Muscle layer of duodenum (tissue), 2 donors: ENCODE results near the gene GRWD1.

ENCODE experiments used
- H3K27ac ChIP-seq: one replicate; pipeline ENCODE4 v1.7.0; 2013; ENCODE audit warnings: mild to moderate bottlenecking, low read length
- H3K27me3 ChIP-seq: one replicate; pipeline ENCODE4 v1.7.0; 2013; ENCODE audit warnings: low read depth, mild to moderate bottlenecking, control low read depth, low read length
- H3K36me3 ChIP-seq, 2 donors: one replicate each; pipeline ENCODE4 v1.7.0; 2013; ENCODE audit warnings: low read length in 2 of 2, control low read depth in 1 of 2, mild to moderate bottlenecking in 1 of 2; ENCODE audit not compliant: insufficient read depth in 2 of 2, control insufficient read depth in 1 of 2
- H3K4me1 ChIP-seq, 2 donors: one replicate each; pipeline ENCODE4 v1.7.0; 2013; ENCODE audit warnings: low read length in 2 of 2, mild to moderate bottlenecking in 2 of 2, control low read depth in 1 of 2, moderate library complexity in 1 of 2; ENCODE audit not compliant: insufficient read depth in 2 of 2, control insufficient read depth in 1 of 2
- H3K4me3 ChIP-seq, 2 donors: one replicate each; pipeline ENCODE4 v1.7.0; 2013; ENCODE audit warnings: low read length in 2 of 2, low read depth in 1 of 2, mild to moderate bottlenecking in 1 of 2
- H3K9me3 ChIP-seq, 2 donors: one replicate each; pipeline ENCODE4 v1.7.0; 2013; ENCODE audit warnings: low read length in 2 of 2, control low read depth in 1 of 2, mild to moderate bottlenecking in 1 of 2; ENCODE audit not compliant: control insufficient read depth in 1 of 2
- donor health status: healthy.

The GRWD1 gene

GRCh38 chr19:48450441-48450840 is 4.7 kb downstream of the GRWD1 start:
- Histone ChIP-seq H3K4me1 (peaks cover 4 to 7% of the 10 kb centered on the region in 2 donors), H3K9me3 (no peaks in the 10 kb centered on the region), H3K27me3 (no peaks in the 10 kb centered on the region), H3K36me3 (peaks cover 32 to 67% of the 10 kb centered on the region in 2 donors), H3K27ac (no peak overlapping the region), H3K4me3 (no peak overlapping the region)

GRCh38 chr19:48450863-48451262 is 5.1 kb downstream of the GRWD1 start:
- Histone ChIP-seq H3K9me3 (no peaks in the 10 kb centered on the region), H3K4me3 (no peak overlapping the region), H3K4me1 (peaks cover 3 to 7% of the 10 kb centered on the region in 2 donors), H3K27me3 (no peaks in the 10 kb centered on the region), H3K36me3 (peaks cover 32 to 71% of the 10 kb centered on the region in 2 donors), H3K27ac (no peak overlapping the region)

- H3K36me3 ChIP-seq = peaks cover 32 to 78% of the 10 kb centered on the region in 2 donors
- no peak overlapping the region for H3K27ac ChIP-seq
These were observed 5.8 kb downstream of the GRWD1 start for GRCh38 chr19:48451624-48452023.

GRCh38 chr19:48452289-48453190 is 6.8 kb downstream of the GRWD1 start:
- Histone ChIP-seq H3K36me3 (peaks cover 31 to 74% of the 10 kb centered on the region in 2 donors), H3K4me3 (no peak overlapping the region)

More at GRCh38 chr19:48451624-48452023, 5.8 kb downstream of the GRWD1 start:
- Histone ChIP-seq H3K4me3 (no peak overlapping the region), H3K27me3 (no peaks in the 10 kb centered on the region), H3K4me1 (peaks cover 0 to 2% of the 10 kb centered on the region in 2 donors), H3K9me3 (no peaks in the 10 kb centered on the region)

DNA sequence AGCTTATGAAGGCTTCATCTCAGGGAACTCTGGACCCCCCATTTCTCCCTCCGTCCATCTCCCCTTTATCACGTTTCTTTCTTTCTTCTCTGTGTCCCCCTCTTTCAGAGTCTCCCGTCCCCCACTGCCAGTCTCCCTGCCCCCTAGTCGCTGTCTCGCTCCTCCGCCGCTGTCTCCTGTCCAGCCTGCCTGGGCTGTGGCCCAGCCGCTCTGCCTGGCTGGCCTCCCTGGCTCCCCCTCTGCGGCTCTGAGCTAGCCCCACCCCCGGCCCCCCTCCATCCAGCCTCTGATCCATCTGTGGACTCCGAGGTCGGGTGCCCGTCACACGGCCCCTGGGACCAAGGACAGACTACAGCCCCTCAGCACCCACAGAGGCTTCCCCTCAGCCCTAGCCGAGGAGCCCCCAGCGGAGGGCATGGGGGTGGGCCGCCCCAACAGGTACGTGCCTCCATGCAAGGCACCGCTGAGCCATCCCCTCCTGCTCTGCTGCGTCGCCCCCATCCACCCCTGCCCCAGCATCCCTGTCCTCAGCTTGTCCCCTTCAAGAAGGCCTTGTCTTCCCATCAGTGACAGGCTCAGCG is 8.5 kb downstream of the GRWD1 start:
- H3K27me3 ChIP-seq = no peaks in the 10 kb centered on the region
- peaks cover 18 to 60% of the 10 kb centered on the region in 2 donors for H3K36me3 ChIP-seq
- H3K27ac ChIP-seq = no peak overlapping the region
- no peaks in the 10 kb centered on the region for H3K9me3 ChIP-seq
- H3K4me3 ChIP-seq = no peak overlapping the region
- H3K4me1 ChIP-seq = no peaks in the 10 kb centered on the region

More at GRCh38 chr19:48452289-48453190, 6.8 kb downstream of the GRWD1 start:
- H3K9me3 ChIP-seq = no peaks in the 10 kb centered on the region
- H3K27ac ChIP-seq = no peak overlapping the region
- no peaks in the 10 kb centered on the region for H3K4me1 ChIP-seq
- H3K27me3 ChIP-seq = no peaks in the 10 kb centered on the region

- Histone ChIP-seq H3K9me3 (no peaks in the 10 kb centered on the region), H3K36me3 (peaks cover 14 to 53% of the 10 kb centered on the region in 2 donors), H3K4me3 (no peak within 1 kb of the TSS), H3K27ac (no peak within 1 kb of the TSS), H3K4me1 (no peaks in the 10 kb centered on the region), H3K27me3 (no peaks in the 10 kb centered on the region)
These were observed 9.6 kb downstream of the GRWD1 start, which contains the start of gene KCNJ14 for GRCh38 chr19:48455171-48455907. TSS of gene KCNJ14 (plus strand) at chr19:48455574. CDS start at chr19:48461725, 6,151 bp downstream.

GRCh38 chr19:48455908-48456562 is 10.3 kb downstream of the GRWD1 start:
- no peak overlapping the region for H3K27ac ChIP-seq
- H3K9me3 ChIP-seq = no peaks in the 10 kb centered on the region
- H3K36me3 ChIP-seq = peaks cover 8 to 46% of the 10 kb centered on the region in 2 donors
- H3K4me1 ChIP-seq = no peaks in the 10 kb centered on the region
- H3K4me3 ChIP-seq = no peak overlapping the region
- no peaks in the 10 kb centered on the region for H3K27me3 ChIP-seq

DNA sequence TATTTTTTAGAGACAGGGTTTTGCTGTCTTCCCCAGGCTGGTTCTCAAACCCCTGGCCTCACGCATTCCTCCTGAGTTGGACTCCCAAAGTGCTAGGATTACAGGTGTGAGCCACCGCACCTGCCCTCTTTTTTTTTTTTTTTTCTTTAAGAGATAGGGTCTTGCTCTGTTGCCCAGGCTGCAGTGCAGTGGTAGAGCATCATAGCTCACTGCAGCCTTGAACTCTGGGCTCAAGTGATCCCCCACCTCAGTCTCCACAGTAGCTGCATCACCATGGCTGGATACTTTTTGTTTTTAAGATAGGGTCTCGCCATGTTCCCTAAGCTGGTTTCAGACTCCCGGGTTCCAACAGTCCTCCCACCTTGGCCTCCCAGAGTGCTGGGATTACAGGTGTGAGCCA is 11.1 kb downstream of the GRWD1 start:
- Histone ChIP-seq H3K4me3 (no peak overlapping the region), H3K27me3 (no peaks in the 10 kb centered on the region), H3K36me3 (peaks cover 0 to 38% of the 10 kb centered on the region in 2 donors), H3K27ac (no peak overlapping the region), H3K4me1 (no peaks in the 10 kb centered on the region), H3K9me3 (no peaks in the 10 kb centered on the region)

DNA sequence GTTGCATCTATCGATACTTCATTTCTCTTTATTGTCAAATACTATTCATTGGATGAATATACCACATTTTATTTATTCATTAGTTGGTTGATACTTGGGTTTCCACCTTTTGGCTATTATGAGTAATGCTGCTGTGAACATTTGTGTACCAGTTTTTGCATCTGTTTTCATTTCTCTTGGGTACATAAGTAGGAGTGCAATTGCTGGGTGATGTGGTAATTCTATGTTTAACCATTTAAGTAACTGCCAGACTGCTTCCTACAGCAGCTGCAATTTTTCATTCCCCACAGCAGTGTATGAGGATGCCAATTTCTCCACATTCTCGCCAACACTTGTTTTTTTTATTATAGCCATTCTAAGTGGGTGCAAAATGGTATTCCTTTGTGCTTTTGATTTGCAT is 12.2 kb downstream of the GRWD1 start:
- H3K27me3 ChIP-seq = no peaks in the 10 kb centered on the region
- peaks cover 0 to 30% of the 10 kb centered on the region in 2 donors for H3K36me3 ChIP-seq
- no peaks in the 10 kb centered on the region for H3K4me1 ChIP-seq
- no peaks in the 10 kb centered on the region for H3K9me3 ChIP-seq
- no peak overlapping the region for H3K27ac ChIP-seq
- H3K4me3 ChIP-seq = no peak overlapping the region

GRCh38 chr19:48461651-48461981 is 15.8 kb downstream of the GRWD1 start:
- H3K9me3 ChIP-seq = no peaks in the 10 kb centered on the region
- no peak overlapping the region for H3K27ac ChIP-seq
- H3K36me3 ChIP-seq = no peaks in the 10 kb centered on the region
- no peak overlapping the region for H3K4me3 ChIP-seq
- no peaks in the 10 kb centered on the region for H3K4me1 ChIP-seq
- H3K27me3 ChIP-seq = no peaks in the 10 kb centered on the region
